Measurements from ENCODE around the gene TYROBP.

The TYROBP gene

DNA sequence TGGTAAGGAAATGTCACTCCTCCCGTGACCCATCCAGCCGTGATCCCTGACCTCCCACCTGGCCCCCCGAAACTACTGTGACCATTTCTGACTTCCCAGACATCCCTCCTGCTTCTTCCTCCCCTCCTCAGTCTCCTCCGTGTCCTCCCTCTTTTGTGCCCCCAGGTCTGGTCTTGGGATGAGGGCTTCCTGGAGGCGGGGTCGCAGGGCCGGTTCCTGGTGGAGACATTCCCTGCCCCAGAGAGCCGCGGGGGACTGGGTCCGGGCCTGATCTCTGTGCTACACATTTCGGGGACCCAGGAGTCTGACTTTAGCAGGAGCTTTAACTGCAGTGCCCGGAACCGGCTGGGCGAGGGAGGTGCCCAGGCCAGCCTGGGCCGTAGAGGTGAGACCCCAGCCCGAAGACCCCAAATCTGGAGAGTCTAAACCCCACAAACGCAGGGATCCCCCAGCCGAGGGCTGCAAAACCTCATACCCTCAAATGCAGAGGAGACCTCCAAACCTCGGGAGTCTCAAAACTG, 46.4 kb downstream of the TYROBP start:
- Histone ChIP-seq H2BK120ac (ENCODE audit: low read depth, low read length) (peak overlapping the region; percentile 81), H3K27ac (replicated peaks; ENCODE audit: low read length) (peak overlapping the region; percentile 92), H2AFZ (ENCODE audit: low read length) (peak overlapping the region; percentile 83), H2BK5ac (ENCODE audit: low read length) (peak overlapping the region; percentile 79), H4K91ac (ENCODE audit: low read depth, low read length, poor library complexity) (no peak overlapping the region), H3K4me3 (ENCODE audit: low read length in 2 of 2) (peak overlapping the region in 1 of 2 donors; percentile 70), H3K23ac (ENCODE audit: low read depth, low read length, poor library complexity) (peak overlapping the region; percentile 52), H2BK12ac (ENCODE audit: low read length) (peak overlapping the region; percentile 92), H3K27me3 (ENCODE audit: control insufficient read depth in 3 of 3, insufficient read depth in 3 of 3, low read depth in 1 of 3, low read length in 3 of 3) (peaks cover 0 to 34% (median 0%) of the 10 kb centered on the region in 3 experiments), H3K79me1 (ENCODE audit: low read depth, low read length) (no peaks in the 10 kb centered on the region), H3K4ac (ENCODE audit: low read length) (peak overlapping the region; percentile 10), H3K9ac (ENCODE audit: low read depth, low read length, poor library complexity) (peak overlapping the region; percentile 78), H3K4me2 (ENCODE audit: insufficient read depth, low read length, poor library complexity, severe bottlenecking) (peak overlapping the region; percentile 83), H3K18ac (ENCODE audit: low read length) (peak overlapping the region; percentile 98), H3K9me3 (replicated peaks in 1 of 2; ENCODE audit: control insufficient read depth in 2 of 2, insufficient read depth in 1 of 2, low read depth in 1 of 2, low read length in 2 of 2) (no peaks in the 10 kb centered on the region), H3K36me3 (replicated peaks in 1 of 2; ENCODE audit: control insufficient read depth in 2 of 2, insufficient read depth in 2 of 2, low read length in 2 of 2) (peaks cover 3% of the 10 kb centered on the region in 2 donors), H4K8ac (ENCODE audit: low read depth, low read length) (no peak overlapping the region), H2AK5ac (ENCODE audit: low read depth, low read length) (peak overlapping the region; percentile 90), H2BK15ac (ENCODE audit: low read length) (peak overlapping the region; percentile 98), H3K4me1 (ENCODE audit: control insufficient read depth in 2 of 2, insufficient read depth in 1 of 2, low read depth in 1 of 2, low read length in 2 of 2) (peaks cover 14 to 19% of the 10 kb centered on the region in 2 donors), H3K14ac (ENCODE audit: low read length) (peak overlapping the region; percentile 58)
- no CpG with 5 or more reads among the region's 19 CpGs for WGBS, 2 donors (ENCODE audit: extremely low coverage in 2 of 2, insufficient read length in 2 of 2, insufficient replicate concordance in 1 of 2)
- DNase-seq (ENCODE audit: low spot score), result no peak

DNA sequence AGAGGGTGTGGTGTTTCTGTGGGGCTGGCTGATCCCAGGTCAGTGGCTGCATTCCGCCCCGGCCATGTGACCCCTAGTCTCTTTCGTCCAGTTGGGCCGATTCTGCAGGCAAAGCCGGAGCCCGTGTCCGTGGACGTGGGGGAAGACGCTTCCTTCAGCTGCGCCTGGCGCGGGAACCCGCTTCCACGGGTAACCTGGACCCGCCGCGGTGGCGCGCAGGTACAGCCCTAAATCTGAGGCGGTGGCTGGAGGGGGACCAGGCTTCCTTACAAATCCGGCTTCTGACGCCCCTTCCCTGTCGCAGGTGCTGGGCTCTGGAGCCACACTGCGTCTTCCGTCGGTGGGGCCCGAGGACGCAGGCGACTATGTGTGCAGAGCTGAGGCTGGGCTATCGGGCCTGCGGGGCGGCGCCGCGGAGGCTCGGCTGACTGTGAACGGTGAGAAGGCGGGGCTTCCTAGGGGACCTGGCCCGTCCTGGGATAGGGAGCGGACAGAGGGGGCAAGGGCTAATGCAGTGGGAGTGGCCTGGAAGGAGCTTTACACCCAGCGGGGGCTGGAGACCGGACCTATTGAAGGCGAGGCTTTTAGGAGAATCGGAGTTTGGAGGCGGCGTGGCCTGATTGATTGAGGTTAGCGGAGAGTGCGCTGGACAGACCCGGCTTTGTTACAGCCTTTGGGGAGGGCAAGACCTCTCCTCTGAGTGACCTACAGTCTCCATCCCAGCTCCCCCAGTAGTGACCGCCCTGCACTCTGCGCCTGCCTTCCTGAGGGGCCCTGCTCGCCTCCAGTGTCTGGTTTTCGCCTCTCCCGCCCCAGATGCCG, 47.1 kb downstream of the TYROBP start:
- Histone ChIP-seq H4K91ac (ENCODE audit: low read depth, low read length, poor library complexity) (no peak overlapping the region), H3K9ac (ENCODE audit: low read depth, low read length, poor library complexity) (peak overlapping the region; percentile 83), H3K36me3 (replicated peaks in 1 of 2; ENCODE audit: control insufficient read depth in 2 of 2, insufficient read depth in 2 of 2, low read length in 2 of 2) (peaks cover 3% of the 10 kb centered on the region in 2 donors), H3K27ac (replicated peaks; ENCODE audit: low read length) (peak overlapping the region; percentile 92), H3K4me1 (ENCODE audit: control insufficient read depth in 2 of 2, insufficient read depth in 1 of 2, low read depth in 1 of 2, low read length in 2 of 2) (peaks cover 14 to 19% of the 10 kb centered on the region in 2 donors), H2AFZ (ENCODE audit: low read length) (peak overlapping the region; percentile 83), H3K79me1 (ENCODE audit: low read depth, low read length) (no peaks in the 10 kb centered on the region), H2BK120ac (ENCODE audit: low read depth, low read length) (peak overlapping the region; percentile 81), H3K4ac (ENCODE audit: low read length) (peak overlapping the region; percentile 87), H2AK5ac (ENCODE audit: low read depth, low read length) (peak overlapping the region; percentile 97), H2BK5ac (ENCODE audit: low read length) (peak overlapping the region; percentile 91), H4K8ac (ENCODE audit: low read depth, low read length) (no peak overlapping the region), H3K23ac (ENCODE audit: low read depth, low read length, poor library complexity) (peak overlapping the region; percentile 52), H2BK12ac (ENCODE audit: low read length) (peak overlapping the region; percentile 97), H3K9me3 (replicated peaks in 1 of 2; ENCODE audit: control insufficient read depth in 2 of 2, insufficient read depth in 1 of 2, low read depth in 1 of 2, low read length in 2 of 2) (no peaks in the 10 kb centered on the region), H3K4me2 (ENCODE audit: insufficient read depth, low read length, poor library complexity, severe bottlenecking) (peak overlapping the region; percentile 83), H3K18ac (ENCODE audit: low read length) (peak overlapping the region; percentile 98), H3K4me3 (ENCODE audit: low read length in 2 of 2) (peak overlapping the region in 1 of 2 donors; percentile 70), H2BK15ac (ENCODE audit: low read length) (peak overlapping the region; percentile 98), H3K27me3 (ENCODE audit: control insufficient read depth in 3 of 3, insufficient read depth in 3 of 3, low read depth in 1 of 3, low read length in 3 of 3) (peaks cover 0 to 34% (median 0%) of the 10 kb centered on the region in 3 experiments), H3K14ac (ENCODE audit: low read length) (peak overlapping the region; percentile 61)
- peak; percentile 95 for DNase-seq (ENCODE audit: low spot score)
- WGBS, 2 donors (ENCODE audit: extremely low coverage in 2 of 2, insufficient read length in 2 of 2, insufficient replicate concordance in 1 of 2), result no CpG with 5 or more reads among the region's 55 CpGs

DNA sequence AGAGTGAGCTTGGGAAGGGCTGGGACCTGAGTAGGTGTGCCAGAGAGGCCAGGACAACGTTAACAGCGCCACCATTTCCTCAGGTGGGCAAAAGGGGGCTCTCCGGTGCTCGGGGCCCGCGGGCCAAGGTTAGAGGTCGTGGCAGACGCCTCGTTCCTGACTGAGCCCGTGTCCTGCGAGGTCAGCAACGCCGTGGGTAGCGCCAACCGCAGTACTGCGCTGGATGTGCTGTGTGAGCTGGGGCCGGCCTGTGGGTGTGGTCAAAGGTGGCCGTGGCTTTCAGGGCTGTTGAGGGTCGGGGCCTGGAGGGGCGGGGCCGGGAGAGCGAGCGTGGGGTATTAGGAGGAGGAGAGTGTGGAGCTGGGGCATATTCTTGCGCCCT, 47.7 kb downstream of the TYROBP start:
- Histone ChIP-seq H3K18ac (ENCODE audit: low read length) (peak overlapping the region; percentile 96), H4K8ac (ENCODE audit: low read depth, low read length) (no peak overlapping the region), H2BK12ac (ENCODE audit: low read length) (peak overlapping the region; percentile 97), H3K9ac (ENCODE audit: low read depth, low read length, poor library complexity) (peak overlapping the region; percentile 83), H3K79me1 (ENCODE audit: low read depth, low read length) (no peaks in the 10 kb centered on the region), H3K9me3 (replicated peaks in 1 of 2; ENCODE audit: control insufficient read depth in 2 of 2, insufficient read depth in 1 of 2, low read depth in 1 of 2, low read length in 2 of 2) (no peaks in the 10 kb centered on the region), H2AFZ (ENCODE audit: low read length) (peak overlapping the region; percentile 83), H3K4me1 (ENCODE audit: control insufficient read depth in 2 of 2, insufficient read depth in 1 of 2, low read depth in 1 of 2, low read length in 2 of 2) (peaks cover 18 to 25% of the 10 kb centered on the region in 2 donors), H3K4me2 (ENCODE audit: insufficient read depth, low read length, poor library complexity, severe bottlenecking) (peak overlapping the region; percentile 83), H3K4ac (ENCODE audit: low read length) (no peak overlapping the region), H2BK120ac (ENCODE audit: low read depth, low read length) (no peak overlapping the region), H2BK15ac (ENCODE audit: low read length) (peak overlapping the region; percentile 98), H3K27me3 (ENCODE audit: control insufficient read depth in 3 of 3, insufficient read depth in 3 of 3, low read depth in 1 of 3, low read length in 3 of 3) (peaks cover 0 to 34% (median 0%) of the 10 kb centered on the region in 3 experiments), H3K4me3 (ENCODE audit: low read length in 2 of 2) (no peak overlapping the region), H3K27ac (replicated peaks; ENCODE audit: low read length) (no peak overlapping the region), H3K36me3 (replicated peaks in 1 of 2; ENCODE audit: control insufficient read depth in 2 of 2, insufficient read depth in 2 of 2, low read length in 2 of 2) (peaks cover 0 to 3% of the 10 kb centered on the region in 2 donors), H3K14ac (ENCODE audit: low read length) (peak overlapping the region; percentile 61), H4K91ac (ENCODE audit: low read depth, low read length, poor library complexity) (peak overlapping the region; percentile 34), H2AK5ac (ENCODE audit: low read depth, low read length) (peak overlapping the region; percentile 97), H2BK5ac (ENCODE audit: low read length) (peak overlapping the region; percentile 91), H3K23ac (ENCODE audit: low read depth, low read length, poor library complexity) (peak overlapping the region; percentile 48)
- no CpG with 5 or more reads among the region's 24 CpGs for WGBS, 2 donors (ENCODE audit: extremely low coverage in 2 of 2, insufficient read length in 2 of 2, insufficient replicate concordance in 1 of 2)
- DNase-seq (ENCODE audit: low spot score), result no peak

- Histone ChIP-seq H2BK15ac (ENCODE audit: low read length) (no peak overlapping the region), H2BK12ac (ENCODE audit: low read length) (peak overlapping the region; percentile 33), H3K4me1 (ENCODE audit: control insufficient read depth in 2 of 2, insufficient read depth in 1 of 2, low read depth in 1 of 2, low read length in 2 of 2) (peaks cover 27 to 33% of the 10 kb centered on the region in 2 donors), H3K9me3 (replicated peaks in 1 of 2; ENCODE audit: control insufficient read depth in 2 of 2, insufficient read depth in 1 of 2, low read depth in 1 of 2, low read length in 2 of 2) (no peaks in the 10 kb centered on the region), H3K18ac (ENCODE audit: low read length) (no peak overlapping the region), H2AK5ac (ENCODE audit: low read depth, low read length) (no peak overlapping the region), H3K36me3 (replicated peaks in 1 of 2; ENCODE audit: control insufficient read depth in 2 of 2, insufficient read depth in 2 of 2, low read length in 2 of 2) (peaks cover 0 to 3% of the 10 kb centered on the region in 2 donors), H3K4me3 (ENCODE audit: low read length in 2 of 2) (no peak overlapping the region), H3K9ac (ENCODE audit: low read depth, low read length, poor library complexity) (no peak overlapping the region), H3K14ac (ENCODE audit: low read length) (no peak overlapping the region), H2BK5ac (ENCODE audit: low read length) (no peak overlapping the region), H4K8ac (ENCODE audit: low read depth, low read length) (no peak overlapping the region), H3K23ac (ENCODE audit: low read depth, low read length, poor library complexity) (no peak overlapping the region), H3K27me3 (ENCODE audit: control insufficient read depth in 3 of 3, insufficient read depth in 3 of 3, low read depth in 1 of 3, low read length in 3 of 3) (peaks cover 0 to 34% (median 2%) of the 10 kb centered on the region in 3 experiments), H3K4ac (ENCODE audit: low read length) (no peak overlapping the region), H3K4me2 (ENCODE audit: insufficient read depth, low read length, poor library complexity, severe bottlenecking) (no peak overlapping the region), H2BK120ac (ENCODE audit: low read depth, low read length) (no peak overlapping the region), H3K27ac (replicated peaks; ENCODE audit: low read length) (no peak overlapping the region), H4K91ac (ENCODE audit: low read depth, low read length, poor library complexity) (no peak overlapping the region), H2AFZ (ENCODE audit: low read length) (no peak overlapping the region), H3K79me1 (ENCODE audit: low read depth, low read length) (no peaks in the 10 kb centered on the region)
- no CpG with 5 or more reads among the region's 4 CpGs for WGBS, 2 donors (ENCODE audit: extremely low coverage in 2 of 2, insufficient read length in 2 of 2, insufficient replicate concordance in 1 of 2)
- DNase-seq (ENCODE audit: low spot score), result no peak
Measured at GRCh38 chr19:35859414-35859813, 48.7 kb downstream of the TYROBP start.
